ENCODE measurements around the gene GNAI2. TPM values are rescaled to one million over a fixed set of nuclear protein-coding genes. Genes with fewer than 3 reads are reported as not detected.

The GNAI2 gene
- total and polyA plus RNA-seq, 2 donors (not counting 3 experiments of a cell fraction or from before 2014, with no cell fraction given): 767 to 1,875 TPM

DNA sequence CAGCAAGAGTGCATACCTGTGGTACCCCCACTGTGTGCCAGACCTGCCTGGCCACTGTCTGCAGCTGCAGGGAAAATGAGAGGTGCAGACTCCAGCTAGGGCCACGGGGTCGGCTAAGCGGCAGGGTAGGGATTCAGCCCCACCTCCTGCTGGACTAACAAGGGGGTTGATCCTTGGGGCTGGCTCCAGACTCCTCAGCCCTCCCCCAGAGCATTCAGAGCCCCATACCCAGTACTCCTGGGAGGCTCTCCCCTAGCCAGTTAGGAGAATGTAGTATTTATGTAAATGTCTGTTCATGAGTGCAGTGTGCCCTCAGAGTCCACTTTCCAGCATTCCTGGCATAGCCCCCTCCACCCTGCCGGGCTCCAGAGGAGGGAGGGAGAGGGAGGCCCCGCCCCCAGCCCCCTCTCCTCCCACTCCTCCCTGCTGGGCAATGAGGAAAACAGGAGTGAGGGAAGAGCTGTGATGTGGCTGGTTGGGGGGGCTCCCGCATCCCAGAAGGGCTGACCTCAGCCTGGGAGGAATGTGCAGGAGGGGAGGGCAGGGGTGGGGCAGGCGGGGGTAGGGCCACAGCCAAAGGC lies 28.5 kb downstream of the GNAI2 start:
- no peaks in the 10 kb centered on the region for H3K79me2 ChIP-seq (ENCODE audit: control insufficient read depth, insufficient read depth, low read length)
- H4K20me1 ChIP-seq (replicated peaks; ENCODE audit: control insufficient read depth, extremely low read depth, insufficient read depth, low read length): no peaks in the 10 kb centered on the region
- intact Hi-C loops (cut with micrococcal nuclease) (loop anchor here (10.0 kb wide), 1 partner anchor 140 kb away; no protein-coding TSS in a partner anchor), dilution Hi-C loops (cut with MboI; ENCODE audit: extremely low pct_ligation_motif_present, low sequenced_read_pairs) (no loop called here)
- CTCF ChIA-PET: interaction anchor here (0.8 to 2.3 kb wide), 5 partner anchors 10 to 70 kb away, joined by 3 to 16 read pairs (median 6); no protein-coding TSS in a partner anchor
- no peak overlapping the region for H3K4me3 ChIP-seq (replicated peaks in 1 of 3; ENCODE audit: insufficient read depth in 1 of 3, low read depth in 1 of 3, low read length in 3 of 3)
- TF ChIP-seq, protein P1, sequence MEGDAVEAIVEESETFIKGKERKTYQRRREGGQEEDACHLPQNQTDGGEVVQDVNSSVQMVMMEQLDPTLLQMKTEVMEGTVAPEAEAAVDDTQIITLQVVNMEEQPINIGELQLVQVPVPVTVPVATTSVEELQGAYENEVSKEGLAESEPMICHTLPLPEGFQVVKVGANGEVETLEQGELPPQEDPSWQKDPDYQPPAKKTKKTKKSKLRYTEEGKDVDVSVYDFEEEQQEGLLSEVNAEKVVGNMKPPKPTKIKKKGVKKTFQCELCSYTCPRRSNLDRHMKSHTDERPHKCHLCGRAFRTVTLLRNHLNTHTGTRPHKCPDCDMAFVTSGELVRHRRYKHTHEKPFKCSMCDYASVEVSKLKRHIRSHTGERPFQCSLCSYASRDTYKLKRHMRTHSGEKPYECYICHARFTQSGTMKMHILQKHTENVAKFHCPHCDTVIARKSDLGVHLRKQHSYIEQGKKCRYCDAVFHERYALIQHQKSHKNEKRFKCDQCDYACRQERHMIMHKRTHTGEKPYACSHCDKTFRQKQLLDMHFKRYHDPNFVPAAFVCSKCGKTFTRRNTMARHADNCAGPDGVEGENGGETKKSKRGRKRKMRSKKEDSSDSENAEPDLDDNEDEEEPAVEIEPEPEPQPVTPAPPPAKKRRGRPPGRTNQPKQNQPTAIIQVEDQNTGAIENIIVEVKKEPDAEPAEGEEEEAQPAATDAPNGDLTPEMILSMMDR (IDR thresholded peaks at IDR 0.05; ENCODE audit: extremely low read depth in 1 of 2, insufficient read depth in 1 of 2, low read depth in 1 of 2, low read length in 2 of 2): no peak
- TF ChIP-seq EZH2 (IDR thresholded peaks at IDR 0.05; ENCODE audit: borderline replicate concordance, low read depth, low read length, severe bottlenecking) (no peak), POLR2A (IDR thresholded peaks at IDR 0.05; ENCODE audit: low read depth, low read length) (no peak), GATA2 (IDR thresholded peaks at IDR 0.05; ENCODE audit: insufficient read depth, insufficient read length, low read depth, low read length) (no peak), POLR2AphosphoS5 (IDR thresholded peaks at IDR 0.05; ENCODE audit: insufficient read depth, low read depth, low read length) (no peak), FOS (IDR thresholded peaks at IDR 0.05; ENCODE audit: borderline replicate concordance, insufficient read depth, low read length) (no peak), JUN (IDR thresholded peaks at IDR 0.05; ENCODE audit: borderline replicate concordance, insufficient read depth, insufficient read length, low read depth) (no peak), MYC (IDR thresholded peaks at IDR 0.05; ENCODE audit: low read depth, low read length) (no peak)
- TF ChIP-seq, protein P2, sequence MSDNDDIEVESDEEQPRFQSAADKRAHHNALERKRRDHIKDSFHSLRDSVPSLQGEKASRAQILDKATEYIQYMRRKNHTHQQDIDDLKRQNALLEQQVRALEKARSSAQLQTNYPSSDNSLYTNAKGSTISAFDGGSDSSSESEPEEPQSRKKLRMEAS (IDR thresholded peaks at IDR 0.05; ENCODE audit: insufficient read depth, insufficient read length): no peak
- H3K27me3 ChIP-seq (ENCODE audit: control insufficient read depth in 2 of 2, insufficient read depth in 2 of 2, low read length in 2 of 2): peaks cover 3 to 6% of the 10 kb centered on the region in 2 experiments
- DNase-seq (ENCODE audit: low read depth, low spot score) (peak; percentile 39), FAIRE-seq (no peak)
- no peak overlapping the region for H3K4me2 ChIP-seq (ENCODE audit: insufficient read depth, low read length)
- BruUV-seq (replicated peaks): no TSS peak
- H3K36me3 ChIP-seq (ENCODE audit: control insufficient read depth in 2 of 2, extremely low read depth in 1 of 2, insufficient read depth in 2 of 2, low read length in 2 of 2): no peaks in the 10 kb centered on the region
- no peaks in the 10 kb centered on the region for H3K9me1 ChIP-seq (replicated peaks; ENCODE audit: control insufficient read depth, extremely low read depth, insufficient read depth, low read length)
- POLR2A ChIA-PET: interaction anchor here (0.6 to 2.4 kb wide), 2 partner anchors 29 to 69 kb away, joined by 3 to 14 read pairs; partner anchors contain the start of gene GNAI2
- no peak overlapping the region for H2AFZ ChIP-seq (ENCODE audit: low read depth, low read length)
- H3K27ac ChIP-seq (ENCODE audit: insufficient read depth, low read depth, low read length): no peak overlapping the region
- H3K9me3 ChIP-seq (replicated peaks; ENCODE audit: control insufficient read depth, insufficient read depth, low read length): no peaks in the 10 kb centered on the region
- H3K9ac ChIP-seq (replicated peaks; ENCODE audit: extremely low read depth, insufficient read depth, low read length): no peak overlapping the region
- H3K4me1 ChIP-seq (ENCODE audit: control insufficient read depth, extremely low read depth, insufficient read depth, low read length): peaks cover 11% of the 10 kb centered on the region

Data from endothelial cell of umbilical vein (primary cell).